Keratinocyte (primary cell): ENCODE results near the gene ADGRG1. TPM values are rescaled to one million over a fixed set of nuclear protein-coding genes. Genes with fewer than 3 reads are reported as not detected.

Experiments used
- DNase-seq: peaks from one replicate; pipeline ENCODE4 v3.0.0-alpha.2; 2011; ENCODE audit warnings: low read depth, missing footprints, low spot score
- FAIRE-seq: peaks from 2 replicates; lab custom pipeline; 2011; peaks lifted over from hg19 to GRCh38; lab: Jason Lieb, UNC
- H2AFZ ChIP-seq: 2 replicates; pipeline ENCODE4 v1.6.0; 2012; ENCODE audit warnings: low read length, control low read depth, inconsistent platforms; ENCODE audit not compliant: control insufficient read depth
- H3K27ac ChIP-seq: 2 replicates; pipeline ENCODE4 v1.5.1; 2011; ENCODE audit warnings: low read length; ENCODE audit not compliant: control insufficient read depth, insufficient read depth
- H3K27me3 ChIP-seq: 3 replicates; pipeline ENCODE4 v1.6.0; 2011; ENCODE audit warnings: low read length; ENCODE audit not compliant: control insufficient read depth, insufficient read depth; ENCODE audit errors: extremely low read depth
- H3K36me3 ChIP-seq, 2 experiments: 2 replicates in 1 of 2; 3 replicates in 1 of 2; pipeline ENCODE4 v1.5.1; 2011; ENCODE audit warnings: low read length in 2 of 2, mild to moderate bottlenecking in 1 of 2; ENCODE audit not compliant: control insufficient read depth in 2 of 2, insufficient read depth in 2 of 2; ENCODE audit errors: extremely low read depth in 1 of 2
- H3K4me1 ChIP-seq: 3 replicates; pipeline ENCODE4 v1.5.1; 2011; ENCODE audit warnings: low read length; ENCODE audit not compliant: control insufficient read depth, insufficient read depth; ENCODE audit errors: extremely low read depth
- H3K4me2 ChIP-seq: 3 replicates; pipeline ENCODE4 v1.6.0; 2011; ENCODE audit warnings: low read depth, low read length; ENCODE audit not compliant: control insufficient read depth, insufficient read depth; ENCODE audit errors: extremely low read depth
- H3K4me3 ChIP-seq, 3 experiments: fragments of 200-600 bp in 1 of 3; sonication (generic) in 1 of 3; 2 replicates in 2 of 3; 3 replicates in 1 of 3; pipeline ENCODE4 v1.5.1; 2011 to 2016; ENCODE audit warnings: low read length in 3 of 3, mild to moderate bottlenecking in 3 of 3, control low read depth in 2 of 3, inconsistent platforms in 1 of 3, low read depth in 1 of 3, mixed read lengths in 1 of 3, mixed run types in 1 of 3, moderate library complexity in 1 of 3; ENCODE audit not compliant: control insufficient read depth in 2 of 3, insufficient read depth in 2 of 3; ENCODE audit errors: extremely low read depth in 1 of 3
- H3K79me2 ChIP-seq: 2 replicates; pipeline ENCODE4 v1.6.0; 2012; ENCODE audit warnings: low read length; ENCODE audit not compliant: control insufficient read depth, insufficient read depth
- H3K9ac ChIP-seq: 3 replicates; pipeline ENCODE4 v1.6.0; 2011; ENCODE audit warnings: low read length; ENCODE audit not compliant: control insufficient read depth, insufficient read depth; ENCODE audit errors: extremely low read depth
- H3K9me1 ChIP-seq: 3 replicates; pipeline ENCODE4 v1.6.0; 2011; ENCODE audit warnings: low read length; ENCODE audit not compliant: control insufficient read depth, insufficient read depth; ENCODE audit errors: extremely low read depth
- H3K9me3 ChIP-seq: 2 replicates; pipeline ENCODE4 v1.5.1; 2012; ENCODE audit warnings: low read depth, low read length; ENCODE audit not compliant: control insufficient read depth
- H4K20me1 ChIP-seq: 3 replicates; pipeline ENCODE4 v1.6.0; 2011; ENCODE audit warnings: low read length; ENCODE audit not compliant: control insufficient read depth, insufficient read depth; ENCODE audit errors: extremely low read depth
- EZH2 ChIP-seq: IDR thresholded peaks from one replicate; pipeline ENCODE4 v1.6.1; 2012; ENCODE audit warnings: inconsistent platforms, mild to moderate bottlenecking, low read length, moderate library complexity
- dilution Hi-C: fragments of 300-500 bp; cut with MboI; formaldehyde crosslinking; loops from one replicate; pipeline ENCODE4 v1.7.0; 2020; ENCODE audit warnings: low sequenced_read_pairs; ENCODE audit not compliant: extremely low pct_ligation_motif_present
- polyA plus RNA-seq, 5 experiments: library from polyadenylated mRNA; depleted of rRNA in 3 of 5; stranded (reverse) in 3 of 5; stranded (forward) in 1 of 5; unstranded in 1 of 5; fragments of >200 nt; gene quantifications; 1 replicate in 1 of 5; 2 replicates in 3 of 5; 3 replicates in 1 of 5; pipeline versions ENCODE4 v1.2.1 to v1.2.3, GENCODE V29; 2011 to 2012; ENCODE audit warnings: missing spikeins in 2 of 5, low read depth in 1 of 5, low replicate concordance in 1 of 5
- TF ChIP-seq, protein P1 (sequence below), 3 experiments: IDR thresholded peaks in 1 of 3; conservative IDR thresholded peaks in 1 of 3; optimal IDR thresholded peaks in 1 of 3; 2 replicates in 2 of 3; 3 replicates in 1 of 3; pipeline versions ENCODE3 to v1.5.1; 2011; ENCODE audit warnings: low read length in 3 of 3, mild to moderate bottlenecking in 3 of 3, moderate library complexity in 2 of 3, control low read depth in 1 of 3, inconsistent platforms in 1 of 3; ENCODE audit not compliant: insufficient read depth in 2 of 3; ENCODE audit errors: extremely low read depth in 1 of 3

The ADGRG1 gene
- polyA plus RNA-seq, 1 donor (not counting 4 experiments of a cell fraction or from before 2014, with no cell fraction given): 28.4 TPM

DNA sequence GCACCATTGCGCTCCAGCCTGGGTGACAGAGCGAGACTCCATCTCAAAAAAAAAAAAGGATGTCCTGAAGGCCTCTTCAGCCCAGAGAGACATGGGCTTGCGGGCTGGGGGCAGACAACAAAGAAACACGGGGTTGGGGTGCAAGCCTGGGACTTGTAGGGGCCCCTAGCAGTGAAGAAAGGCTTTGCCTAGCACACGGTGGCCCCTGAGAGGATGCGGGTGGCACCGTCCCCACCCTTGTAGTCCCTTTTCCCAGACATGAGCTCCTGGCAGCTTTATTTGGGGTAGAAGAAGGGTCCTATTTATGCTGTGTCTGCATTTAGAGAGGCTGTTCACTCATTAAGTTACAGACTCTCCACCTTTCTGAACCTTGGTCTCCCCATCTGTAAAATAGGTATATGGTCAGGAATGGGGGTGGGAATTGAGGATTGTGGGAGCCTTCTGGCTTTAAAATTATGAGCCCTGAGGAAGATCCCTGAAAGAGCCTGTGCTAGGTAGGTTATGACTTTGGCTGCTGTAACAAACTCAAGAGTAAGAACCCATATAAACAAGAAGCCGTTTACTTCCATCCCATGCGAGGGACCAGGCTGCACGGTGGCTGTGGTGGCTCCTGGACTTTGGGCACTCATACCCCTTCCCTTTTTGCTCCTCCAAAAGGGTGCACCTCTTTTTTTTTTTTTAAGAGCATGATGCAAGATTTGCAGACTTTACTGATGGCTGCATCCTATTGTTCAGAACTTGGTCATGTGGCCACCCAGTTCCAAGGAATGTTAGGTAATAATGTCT, 20.6 kb upstream of the ADGRG1 start:
- H3K4me2 ChIP-seq: no peak overlapping the region
- no peak overlapping the region for H2AFZ ChIP-seq
- H3K9ac ChIP-seq: no peak overlapping the region
- no peaks in the 10 kb centered on the region for H4K20me1 ChIP-seq
- no peak overlapping the region for H3K27ac ChIP-seq
- H3K27me3 ChIP-seq: no peaks in the 10 kb centered on the region
- peaks cover 4% of the 10 kb centered on the region for H3K4me1 ChIP-seq
- no peak overlapping the region for H3K4me3 ChIP-seq
- no peak for DNase-seq
- H3K36me3 ChIP-seq: no peaks in the 10 kb centered on the region
- dilution Hi-C loops: no loop called here
- no peak for TF ChIP-seq EZH2
- TF ChIP-seq, protein P1, sequence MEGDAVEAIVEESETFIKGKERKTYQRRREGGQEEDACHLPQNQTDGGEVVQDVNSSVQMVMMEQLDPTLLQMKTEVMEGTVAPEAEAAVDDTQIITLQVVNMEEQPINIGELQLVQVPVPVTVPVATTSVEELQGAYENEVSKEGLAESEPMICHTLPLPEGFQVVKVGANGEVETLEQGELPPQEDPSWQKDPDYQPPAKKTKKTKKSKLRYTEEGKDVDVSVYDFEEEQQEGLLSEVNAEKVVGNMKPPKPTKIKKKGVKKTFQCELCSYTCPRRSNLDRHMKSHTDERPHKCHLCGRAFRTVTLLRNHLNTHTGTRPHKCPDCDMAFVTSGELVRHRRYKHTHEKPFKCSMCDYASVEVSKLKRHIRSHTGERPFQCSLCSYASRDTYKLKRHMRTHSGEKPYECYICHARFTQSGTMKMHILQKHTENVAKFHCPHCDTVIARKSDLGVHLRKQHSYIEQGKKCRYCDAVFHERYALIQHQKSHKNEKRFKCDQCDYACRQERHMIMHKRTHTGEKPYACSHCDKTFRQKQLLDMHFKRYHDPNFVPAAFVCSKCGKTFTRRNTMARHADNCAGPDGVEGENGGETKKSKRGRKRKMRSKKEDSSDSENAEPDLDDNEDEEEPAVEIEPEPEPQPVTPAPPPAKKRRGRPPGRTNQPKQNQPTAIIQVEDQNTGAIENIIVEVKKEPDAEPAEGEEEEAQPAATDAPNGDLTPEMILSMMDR (optimal IDR thresholded peaks at IDR 0.05 in 1 of 3, IDR thresholded peaks at IDR 0.05 in 1 of 3, conservative IDR thresholded peaks at IDR 0.05 in 1 of 3; ENCODE audit: extremely low read depth in 1 of 3, insufficient read depth in 2 of 3, low read length in 3 of 3): no peak
- no peaks in the 10 kb centered on the region for H3K9me3 ChIP-seq
- no peaks in the 10 kb centered on the region for H3K79me2 ChIP-seq
- FAIRE-seq: no peak
- no peaks in the 10 kb centered on the region for H3K9me1 ChIP-seq

DNA sequence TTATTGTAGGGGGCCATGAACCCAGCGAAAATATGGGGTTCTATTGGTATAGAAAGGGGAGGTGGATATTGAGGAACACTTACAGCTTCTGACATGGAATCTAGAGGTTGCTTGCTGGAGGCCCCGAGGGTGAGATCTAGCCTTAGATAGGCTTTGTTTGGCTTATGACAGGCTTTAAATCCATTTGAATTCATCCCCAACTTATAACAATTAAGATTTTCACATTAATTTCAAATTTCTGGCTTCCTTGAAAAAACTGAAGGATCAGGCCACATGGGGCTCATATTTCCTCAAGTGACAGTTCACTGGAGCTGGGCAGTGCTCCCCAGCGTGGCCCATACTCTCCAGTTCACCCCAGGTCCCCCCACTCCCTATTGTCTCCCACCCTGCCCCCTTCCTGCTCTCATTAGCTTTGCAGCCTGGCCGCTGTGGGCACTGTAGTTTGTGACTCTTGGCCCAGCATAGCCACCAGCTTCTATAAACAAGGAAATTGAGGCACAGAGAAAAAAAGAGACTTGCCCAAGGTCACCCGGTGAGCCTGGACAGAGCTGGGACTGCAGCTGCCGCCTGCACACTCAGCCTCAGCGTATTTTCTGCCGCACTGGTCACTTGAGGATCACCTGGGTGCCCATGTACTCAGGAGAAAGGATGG, 19.8 kb upstream of the ADGRG1 start:
- Histone ChIP-seq H3K27ac (no peak overlapping the region), H3K9ac (no peak overlapping the region), H2AFZ (no peak overlapping the region), H3K9me1 (no peaks in the 10 kb centered on the region), H3K79me2 (no peaks in the 10 kb centered on the region), H4K20me1 (no peaks in the 10 kb centered on the region), H3K36me3 (no peaks in the 10 kb centered on the region), H3K4me2 (no peak overlapping the region), H3K4me1 (peaks cover 4% of the 10 kb centered on the region), H3K27me3 (no peaks in the 10 kb centered on the region), H3K9me3 (no peaks in the 10 kb centered on the region), H3K4me3 (no peak overlapping the region)
- dilution Hi-C loops: no loop called here
- TF ChIP-seq, protein P1 (optimal IDR thresholded peaks at IDR 0.05 in 1 of 3, IDR thresholded peaks at IDR 0.05 in 1 of 3, conservative IDR thresholded peaks at IDR 0.05 in 1 of 3; ENCODE audit: extremely low read depth in 1 of 3, insufficient read depth in 2 of 3, low read length in 3 of 3): no peak
- no peak for TF ChIP-seq EZH2
- FAIRE-seq (no peak), DNase-seq (no peak)
